SJCRH30 (cell line): ENCODE measurements around the gene SRSF2. TPM values are rescaled to one million over a fixed set of nuclear protein-coding genes. Genes with fewer than 3 reads are reported as not detected.

ENCODE experiments used
- DNase-seq, 2 experiments: peaks; one replicate each; pipeline ENCODE4 v3.0.0-alpha.2; 2015 to 2020
- H3K27ac ChIP-seq: fragments of 250-450 bp; sonication (Bioruptor Pico); 2 replicates; pipeline ENCODE4 v1.5.1; 2020; ENCODE audit warnings: mild to moderate bottlenecking, moderate library complexity
- H3K27me3 ChIP-seq: fragments of 250-450 bp; sonication (Bioruptor Pico); 2 replicates; pipeline ENCODE4 v1.5.1; 2020; ENCODE audit warnings: mild to moderate bottlenecking, moderate library complexity
- H3K36me3 ChIP-seq: fragments of 250-450 bp; sonication (Bioruptor Pico); 2 replicates; pipeline ENCODE4 v1.5.1; 2020; ENCODE audit warnings: mild to moderate bottlenecking, moderate library complexity
- H3K4me1 ChIP-seq: fragments of 250-450 bp; sonication (Bioruptor Pico); 2 replicates; pipeline ENCODE4 v1.5.1; 2020; ENCODE audit warnings: mild to moderate bottlenecking, moderate library complexity
- H3K4me3 ChIP-seq: fragments of 250-450 bp; sonication (Bioruptor Pico); 2 replicates; pipeline ENCODE4 v1.5.1; 2020; ENCODE audit warnings: mild to moderate bottlenecking, moderate library complexity
- H3K9me3 ChIP-seq: fragments of 250-450 bp; sonication (Bioruptor Pico); replicated peaks from 2 replicates; pipeline ENCODE4 v1.5.1; 2020; ENCODE audit warnings: mild to moderate bottlenecking, moderate library complexity
- total RNA-seq: library from RNA; depleted of rRNA; stranded (reverse); fragments of >200 nt; shearing (Covaris generic); gene quantifications from 2 replicates; pipeline ENCODE4 v1.2.3, GENCODE V29; 2014; rRNA removed

SRSF2 gene
- total RNA-seq, 1 experiment from 2014 or later = 599 TPM

GRCh38 chr17:76688165-76688622 is 48.9 kb downstream of the SRSF2 start:
- no peak for DNase-seq
- Histone ChIP-seq H3K4me1 (peaks cover 41% of the 10 kb centered on the region), H3K27ac (peak overlapping the region; percentile 53), H3K36me3 (peaks cover 3% of the 10 kb centered on the region; the same call in 1 of the 2 replicates), H3K9me3 (no peaks in the 10 kb centered on the region), H3K27me3 (no peaks in the 10 kb centered on the region), H3K4me3 (no peak overlapping the region)

- Histone ChIP-seq H3K27ac (peak overlapping the region; percentile 53), H3K4me3 (no peak overlapping the region), H3K9me3 (no peaks in the 10 kb centered on the region), H3K4me1 (peaks cover 47% of the 10 kb centered on the region), H3K36me3 (peaks cover 3% of the 10 kb centered on the region; the same call in 1 of the 2 replicates), H3K27me3 (no peaks in the 10 kb centered on the region)
- no peak for DNase-seq
These were observed 49.6 kb downstream of the SRSF2 start for GRCh38 chr17:76687298-76688164.

GRCh38 chr17:76686538-76687297 is 50.4 kb downstream of the SRSF2 start:
- no peak for DNase-seq
- Histone ChIP-seq H3K27ac (no peak overlapping the region), H3K27me3 (no peaks in the 10 kb centered on the region), H3K9me3 (no peaks in the 10 kb centered on the region), H3K4me3 (no peak overlapping the region), H3K4me1 (peaks cover 53% of the 10 kb centered on the region), H3K36me3 (peaks cover 3% of the 10 kb centered on the region; the same call in 1 of the 2 replicates)

GRCh38 chr17:76685846-76686245 is 51.3 kb downstream of the SRSF2 start:
- peaks cover 56% of the 10 kb centered on the region for H3K4me1 ChIP-seq
- no peaks in the 10 kb centered on the region for H3K9me3 ChIP-seq
- H3K36me3 ChIP-seq = no peaks in the 10 kb centered on the region; the same call in 1 of the 2 replicates
- no peak overlapping the region for H3K4me3 ChIP-seq
- no peaks in the 10 kb centered on the region for H3K27me3 ChIP-seq
- H3K27ac ChIP-seq = no peak overlapping the region
- peak in 1 of 2 experiments; percentile 43 for DNase-seq

- Histone ChIP-seq H3K27me3 (no peaks in the 10 kb centered on the region), H3K4me1 (peaks cover 57% of the 10 kb centered on the region), H3K36me3 (no peaks in the 10 kb centered on the region; the same call in 1 of the 2 replicates), H3K9me3 (no peaks in the 10 kb centered on the region), H3K27ac (no peak overlapping the region), H3K4me3 (no peak overlapping the region)
- no peak for DNase-seq
These were observed 51.8 kb downstream of the SRSF2 start for GRCh38 chr17:76685366-76685765.

- Histone ChIP-seq H3K9me3 (no peaks in the 10 kb centered on the region), H3K36me3 (no peaks in the 10 kb centered on the region; the same call in 1 of the 2 replicates), H3K27me3 (no peaks in the 10 kb centered on the region), H3K27ac (no peak overlapping the region), H3K4me1 (peaks cover 57% of the 10 kb centered on the region), H3K4me3 (no peak overlapping the region)
- DNase-seq = no peak
These were observed 52.4 kb downstream of the SRSF2 start for GRCh38 chr17:76684756-76685155.

Other genes starting within 250 kb of the SRSF2 start
- gene RHBDF2, start 235.9 kb downstream of the SRSF2 start, total RNA-seq = 2.4 and 2.5 TPM in 2 replicates
- gene CYGB, start 199.6 kb downstream of the SRSF2 start, total RNA-seq = not detected in 2 replicates
- 2.1 and 3.4 TPM in 2 replicates for gene PRCD, start 197.3 kb downstream of the SRSF2 start, total RNA-seq
- gene ST6GALNAC2, start 151.5 kb downstream of the SRSF2 start, total RNA-seq = 0.20 TPM in 1 of 2 replicates, not detected in the other
- gene ST6GALNAC1, start 93.6 kb downstream of the SRSF2 start, total RNA-seq = not detected in 2 replicates
- 245 and 247 TPM in 2 replicates for gene MXRA7, start 26.4 kb downstream of the SRSF2 start, total RNA-seq
- 36.4 and 39.8 TPM in 2 replicates for gene JMJD6, start 10.7 kb downstream of the SRSF2 start, total RNA-seq
- 33.3 and 39.5 TPM in 2 replicates for gene METTL23, start 10.5 kb downstream of the SRSF2 start, total RNA-seq
- 35.5 and 40.4 TPM in 2 replicates for gene MFSD11, start 788 bp upstream of the SRSF2 start, total RNA-seq
- 0.35 and 1.2 TPM in 2 replicates for gene MGAT5B, start 131.1 kb upstream of the SRSF2 start, total RNA-seq